ENCODE data around the gene AGBL1. TPM values are rescaled to one million over a fixed set of nuclear protein-coding genes. Genes with fewer than 3 reads are reported as not detected.

Gene AGBL1
- total RNA-seq, 3 donors from 2014 or later = 0.10 to 0.32 TPM; not detected in 1

GRCh38 chr15:86066174-86066834 lies 13.4 kb upstream of the AGBL1 start:
- ATAC-seq = no peak
- intact Hi-C loops (cut with DNase I, micrococcal nuclease) = no loop called here

GRCh38 chr15:86073281-86073680 lies 6.4 kb upstream of the AGBL1 start:
- H3K4me3 ChIP-seq = no peak overlapping the region
- H3K4me1 ChIP-seq (ENCODE audit: low read depth) = no peaks in the 10 kb centered on the region
- no peaks in the 10 kb centered on the region for H3K36me3 ChIP-seq (ENCODE audit: low read depth)
- TF ChIP-seq CTCF (IDR thresholded peaks at IDR 0.05) = no peak
- intact Hi-C loops (cut with DNase I, micrococcal nuclease) = no loop called here
- DNase-seq (no peak), ATAC-seq (no peak)
- no peaks in the 10 kb centered on the region for H3K9me3 ChIP-seq

More at GRCh38 chr15:86066174-86066834, 13.4 kb upstream of the AGBL1 start:
- no peak overlapping the region for H3K4me3 ChIP-seq
- no peak for DNase-seq
- H3K36me3 ChIP-seq (ENCODE audit: low read depth) = no peaks in the 10 kb centered on the region
- TF ChIP-seq CTCF (IDR thresholded peaks at IDR 0.05) = no peak
- no peaks in the 10 kb centered on the region for H3K9me3 ChIP-seq
- H3K4me1 ChIP-seq (ENCODE audit: low read depth) = no peaks in the 10 kb centered on the region

- ATAC-seq = no peak
Measured at GRCh38 chr15:86076468-86076867, 3.2 kb upstream of the AGBL1 start.

GRCh38 chr15:86077070-86077469 lies 2.6 kb upstream of the AGBL1 start:
- Histone ChIP-seq H3K4me3 (no peak overlapping the region), H3K4me1 (ENCODE audit: low read depth) (no peaks in the 10 kb centered on the region), H3K36me3 (ENCODE audit: low read depth) (no peaks in the 10 kb centered on the region), H3K9me3 (no peaks in the 10 kb centered on the region)
- DNase-seq (no peak), ATAC-seq (no peak)
- intact Hi-C loops (cut with DNase I, micrococcal nuclease) = no loop called here
- TF ChIP-seq CTCF (IDR thresholded peaks at IDR 0.05) = no peak

More at GRCh38 chr15:86076468-86076867, 3.2 kb upstream of the AGBL1 start:
- intact Hi-C loops (cut with DNase I, micrococcal nuclease) = no loop called here
- no peaks in the 10 kb centered on the region for H3K4me1 ChIP-seq (ENCODE audit: low read depth)
- TF ChIP-seq CTCF (IDR thresholded peaks at IDR 0.05) = no peak
- H3K4me3 ChIP-seq = no peak overlapping the region
- no peaks in the 10 kb centered on the region for H3K36me3 ChIP-seq (ENCODE audit: low read depth)
- H3K9me3 ChIP-seq = no peaks in the 10 kb centered on the region
- DNase-seq = no peak

- TF ChIP-seq CTCF (IDR thresholded peaks at IDR 0.05) = no peak
- Histone ChIP-seq H3K4me1 (ENCODE audit: low read depth) (no peaks in the 10 kb centered on the region), H3K4me3 (no peak overlapping the region), H3K36me3 (ENCODE audit: low read depth) (no peaks in the 10 kb centered on the region), H3K9me3 (no peaks in the 10 kb centered on the region)
- DNase-seq = no peak
- intact Hi-C loops (cut with DNase I, micrococcal nuclease) = no loop called here
- ATAC-seq = no peak
Measured at GRCh38 chr15:86080302-86080701, 631 bp downstream of the AGBL1 start.

All from mucosa of descending colon (tissue), 3 donors.